ENCODE measurements around the gene SREBF2. TPM values are rescaled to one million over a fixed set of nuclear protein-coding genes. Genes with fewer than 3 reads are reported as not detected.

SREBF2 gene
- total and polyA plus RNA-seq, 9 of the 15 experiments (the other 6 are each of a cell fraction or from before 2014, with no cell fraction given) = 1.1 to 84.2 (median 26.9) TPM

DNA sequence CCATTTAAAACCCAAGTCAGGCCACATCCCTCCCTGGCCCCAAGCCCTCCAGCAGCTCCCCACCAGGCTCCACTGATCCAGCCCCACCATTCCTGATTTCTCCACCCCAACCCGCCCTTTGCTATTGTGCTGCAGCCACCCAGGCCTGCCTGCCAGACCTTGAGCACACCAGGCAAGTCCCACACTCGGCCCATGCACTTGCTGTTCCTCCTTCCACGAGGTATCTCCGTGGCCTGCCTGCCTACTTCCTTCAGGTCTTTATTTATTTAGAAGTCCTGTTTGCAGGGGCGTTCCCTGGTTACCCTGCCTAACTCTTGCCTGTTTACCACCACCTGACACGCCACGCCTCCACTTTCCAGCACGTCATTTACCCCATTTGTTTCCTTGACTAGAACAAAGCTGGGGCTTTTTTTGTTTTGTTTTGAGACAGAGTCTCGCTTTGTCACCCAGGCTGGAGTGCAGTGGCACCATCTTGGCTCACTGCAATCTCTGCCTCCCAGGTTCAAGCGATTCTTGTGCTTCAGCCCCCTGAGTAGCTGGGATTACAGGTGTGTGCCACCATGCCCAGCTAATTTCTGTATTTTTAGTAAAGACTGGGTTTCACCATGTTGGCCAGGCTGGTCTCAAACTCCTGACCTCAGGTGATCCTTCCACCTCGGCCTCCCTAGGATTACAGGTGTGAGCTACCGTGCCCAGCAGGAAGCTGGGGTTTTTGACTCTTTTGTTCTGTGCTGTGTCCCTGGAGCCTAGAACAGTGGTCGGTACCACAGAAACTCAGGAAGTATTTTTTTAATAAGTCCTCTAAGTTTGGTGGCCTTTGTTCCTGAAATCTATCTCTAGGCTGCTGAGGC lies 107.3 kb downstream of the SREBF2 start (continued):
- TF ChIP-seq FOXK2 (conservative IDR thresholded peaks at IDR 0.05 in 1 of 2, IDR thresholded peaks at IDR 0.05 in 1 of 2; ENCODE audit: low read depth in 2 of 2) = 0 out of 4 replicates have a peak, but pooled peaks of 1 of the 2 experiments have one; percentile 28

GRCh38 chr22:41940832-41941765 lies 108.2 kb downstream of the SREBF2 start:
- no TSS peak for BruUV-seq (replicated peaks)
- peaks cover 73% of the 10 kb centered on the region for H3K36me3 ChIP-seq (ENCODE audit: control insufficient read depth, insufficient read depth, low read length)
- H3K79me2 ChIP-seq (ENCODE audit: control insufficient read depth, insufficient read depth, low read length) = peaks cover 23% of the 10 kb centered on the region
- H3K27ac ChIP-seq (ENCODE audit: extremely low read depth, low read depth, low read length) = peak overlapping the region; percentile 30; the same call in 2 of the 3 replicates
- peak overlapping the region; percentile 1; the same call in 1 of the 2 replicates for H3K4me2 ChIP-seq (ENCODE audit: insufficient read depth, low read length)
- H4K20me1 ChIP-seq (replicated peaks; ENCODE audit: control insufficient read depth, insufficient read depth, low read length) = peaks cover 15% of the 10 kb centered on the region; the same call in 1 of the 2 replicates
- DNase-seq (ENCODE audit: extremely low read depth in 1 of 4, low spot score in 3 of 4) = peak; percentile 58 to 79 (median 65)
- WGBS (ENCODE audit: insufficient coverage, low coverage, missing lambda C conversion rate) = 59% methylated on average over 13 of the region's 13 CpGs
- H3K27me3 ChIP-seq (ENCODE audit: control insufficient read depth in 2 of 2, insufficient read depth in 2 of 2, low read length in 2 of 2) = no peaks in the 10 kb centered on the region
- peak; percentile 90 for ATAC-seq
- H3K4me3 ChIP-seq = no peak overlapping the region
- no peaks in the 10 kb centered on the region for H3K9me3 ChIP-seq (replicated peaks; ENCODE audit: control insufficient read depth, insufficient read depth, low read depth, low read length)
- peak overlapping the region in 1 of 2 experiments; percentile 14; a peak in 1 of 4 replicates for H3K9ac ChIP-seq (ENCODE audit: insufficient read depth in 1 of 2, low read depth in 2 of 2, low read length in 2 of 2)
- POLR2A ChIA-PET = interaction anchor here (0.6 to 1.0 kb wide), 4 partner anchors 15 to 558 kb away, joined by 3 to 5 read pairs (median 4); partner anchors contain the start of genes NDUFA6 and TNFRSF13C
- in situ Hi-C loops (cut with MboI) (loop anchor here (5.0 kb wide), 1 partner anchor 244 kb away; the partner anchor contains the start of gene MEI1), intact Hi-C loops (cut with micrococcal nuclease) (loop anchor here (1.0 to 5.0 kb wide), 2 partner anchors 119 to 244 kb away; no protein-coding TSS in a partner anchor)
- CTCF ChIA-PET (ENCODE audit: low intra/inter-chr PET ratio) = interaction anchor here (0.6 to 3.5 kb wide), 6 partner anchors 118 to 275 kb away, joined by 3 to 29 read pairs (median 7); partner anchors contain the start of gene SNU13
- no peak overlapping the region for H2AFZ ChIP-seq (ENCODE audit: low read depth, low read length)
- no peaks in the 10 kb centered on the region for H3K9me1 ChIP-seq (ENCODE audit: control insufficient read depth, insufficient read depth, low read length)
- peak; percentile 89 for FAIRE-seq
- peaks cover 3 to 16% of the 10 kb centered on the region in 2 experiments; a peak in 3 of 5 replicates for H3K4me1 ChIP-seq (replicated peaks in 1 of 2; ENCODE audit: control insufficient read depth in 2 of 2, insufficient read depth in 2 of 2, low read length in 2 of 2)
- TF ChIP-seq GTF2F1 (IDR thresholded peaks at IDR 0.05; ENCODE audit: low read depth, low read length) (no peak), ZKSCAN3 (CRISPR knock-in tag; IDR thresholded peaks at IDR 0.05) (no peak), RB1 (IDR thresholded peaks at IDR 0.05; ENCODE audit: low read depth) (0 out of 2 replicates have a peak, but pooled peaks have one; percentile 39), ZNF121 (CRISPR knock-in tag; conservative IDR thresholded peaks at IDR 0.05) (no peak), MAFF (IDR thresholded peaks at IDR 0.05; ENCODE audit: low read length) (no peak), STAG1 (CRISPR knock-in tag; IDR thresholded peaks at IDR 0.05; ENCODE audit: borderline replicate concordance) (peak; percentile 89; the same call in 1 of the 2 replicates), MCM3 (IDR thresholded peaks at IDR 0.05) (no peak), NR2C2 (CRISPR knock-in tag; IDR thresholded peaks at IDR 0.05) (no peak), NR2C2 (tag; IDR thresholded peaks at IDR 0.05) (no peak), SMC3 (conservative IDR thresholded peaks at IDR 0.05; ENCODE audit: insufficient read depth, low read depth, low read length) (peak; percentile 61), ZBED1 (IDR thresholded peaks at IDR 0.05) (no peak), MYC (IDR thresholded peaks at IDR 0.05; ENCODE audit: low read depth, low read length) (no peak), MYC (CRISPR knock-in tag; IDR thresholded peaks at IDR 0.05; ENCODE audit: borderline replicate concordance, low read depth) (no peak), ZBTB17 (CRISPR knock-in tag; IDR thresholded peaks at IDR 0.05) (no peak), HNRNPLL (IDR thresholded peaks at IDR 0.05; ENCODE audit: low read depth, low read length, poor library complexity, severe bottlenecking) (no peak), ZBTB49 (CRISPR knock-in tag; IDR thresholded peaks at IDR 0.05; ENCODE audit: borderline replicate concordance) (no peak)
